Measurements from ENCODE around the gene RFX4.

- TF ChIP-seq POLR2A (IDR thresholded peaks at IDR 0.05) (no peak), CTCF (IDR thresholded peaks at IDR 0.05) (no peak)
Observed at GRCh38 chr12:106767206-106767605, 184.4 kb downstream of the RFX4 start.

All from adrenal gland (tissue), 5 donors.